Endothelial cell of umbilical vein (primary cell): Measurements from ENCODE around the gene RAG1. TPM values are rescaled to one million over a fixed set of nuclear protein-coding genes. Genes with fewer than 3 reads are reported as not detected.

Experiments used
- BruUV-seq: library from RNA; stranded (reverse); fragments of 400-500 nt; replicated peaks from 2 replicates; lab custom pipeline; 2021; lab: Mats Ljungman, UMichigan
- CTCF ChIA-PET: fragments of 300-600, 350-600 bp; sonication (Branson Sonifier 250); formaldehyde crosslinking; loops from one replicate; lab custom pipeline; 2021; ENCODE audit warnings: antibody characterized with exemption, inconsistent platforms; lab: Charles Lee
- POLR2A ChIA-PET: fragments of 300-600, 350-600 bp; sonication (Branson Sonifier 250); formaldehyde crosslinking; loops from one replicate; lab custom pipeline; 2021; ENCODE audit warnings: antibody characterized with exemption, inconsistent platforms; lab: Charles Lee
- DNase-seq: peaks from one replicate; pipeline ENCODE4 v3.0.0-alpha.2; 2011; ENCODE audit warnings: low read depth, low spot score
- FAIRE-seq: peaks from 2 replicates; lab custom pipeline; 2011; peaks lifted over from hg19 to GRCh38; lab: Jason Lieb, UNC
- H2AFZ ChIP-seq: 2 replicates; pipeline ENCODE4 v1.6.0; 2012; ENCODE audit warnings: low read depth, low read length, control low read depth, inconsistent platforms
- H3K27ac ChIP-seq: 2 replicates; pipeline ENCODE4 v1.5.1; 2011; ENCODE audit warnings: low read depth, mild to moderate bottlenecking, control low read depth, low read length, moderate library complexity; ENCODE audit not compliant: insufficient read depth
- H3K27me3 ChIP-seq, 2 experiments: 2 replicates each; pipeline versions ENCODE4 v1.6.0 to v1.6.1; 2011; ENCODE audit warnings: low read length in 2 of 2, mixed read lengths in 1 of 2; ENCODE audit not compliant: control insufficient read depth in 2 of 2, insufficient read depth in 2 of 2
- H3K36me3 ChIP-seq, 2 experiments: 2 replicates in 1 of 2; 3 replicates in 1 of 2; pipeline ENCODE4 v1.5.1; 2011; ENCODE audit warnings: low read length in 2 of 2, mild to moderate bottlenecking in 1 of 2, moderate library complexity in 1 of 2; ENCODE audit not compliant: control insufficient read depth in 2 of 2, insufficient read depth in 2 of 2; ENCODE audit errors: extremely low read depth in 1 of 2
- H3K4me1 ChIP-seq: 3 replicates; pipeline ENCODE4 v1.5.1; 2011; ENCODE audit warnings: mild to moderate bottlenecking, low read length; ENCODE audit not compliant: control insufficient read depth, insufficient read depth; ENCODE audit errors: extremely low read depth
- H3K4me2 ChIP-seq: 2 replicates; pipeline ENCODE4 v1.6.1; 2011; ENCODE audit warnings: low read length, control low read depth, mixed read lengths; ENCODE audit not compliant: insufficient read depth
- H3K4me3 ChIP-seq, 3 experiments: fragments of 200-600 bp in 1 of 3; sonication (generic), shearing (Covaris generic) in 1 of 3; replicated peaks in 1 of 3; 2 replicates each; pipeline ENCODE4 v1.5.1; 2011 to 2016; ENCODE audit warnings: control low read depth in 3 of 3, low read length in 3 of 3, mild to moderate bottlenecking in 2 of 3, inconsistent platforms in 1 of 3, low read depth in 1 of 3, moderate library complexity in 1 of 3; ENCODE audit not compliant: insufficient read depth in 1 of 3
- H3K79me2 ChIP-seq: 2 replicates; pipeline ENCODE4 v1.6.0; 2012; ENCODE audit warnings: low read length, inconsistent platforms; ENCODE audit not compliant: control insufficient read depth, insufficient read depth
- H3K9ac ChIP-seq: replicated peaks from 2 replicates; pipeline ENCODE3; 2011; ENCODE audit warnings: low read length, control low read depth; ENCODE audit not compliant: insufficient read depth; ENCODE audit errors: extremely low read depth
- H3K9me1 ChIP-seq: replicated peaks from 3 replicates; pipeline ENCODE4 v1.6.0; 2011; ENCODE audit warnings: mild to moderate bottlenecking, low read length; ENCODE audit not compliant: control insufficient read depth, insufficient read depth; ENCODE audit errors: extremely low read depth
- H3K9me3 ChIP-seq: replicated peaks from 2 replicates; pipeline ENCODE4 v1.5.1; 2012; ENCODE audit warnings: low read length, inconsistent platforms; ENCODE audit not compliant: control insufficient read depth, insufficient read depth
- H4K20me1 ChIP-seq: replicated peaks from 2 replicates; pipeline ENCODE3; 2011; ENCODE audit warnings: mild to moderate bottlenecking, low read length; ENCODE audit not compliant: control insufficient read depth, insufficient read depth; ENCODE audit errors: extremely low read depth
- EZH2 ChIP-seq: IDR thresholded peaks from 2 replicates; pipeline ENCODE4 v1.6.1; 2012; ENCODE audit warnings: borderline replicate concordance, low read depth, mild to moderate bottlenecking, moderate library complexity, low read length, inconsistent platforms; ENCODE audit not compliant: severe bottlenecking
- FOS ChIP-seq: IDR thresholded peaks from 2 replicates; pipeline ENCODE4 v1.6.1; 2011; ENCODE audit warnings: mild to moderate bottlenecking, low read length, moderate library complexity, borderline replicate concordance; ENCODE audit not compliant: insufficient read depth
- GATA2 ChIP-seq: IDR thresholded peaks from 2 replicates; pipeline ENCODE4 v1.7.0; 2011; ENCODE audit warnings: low read depth, mild to moderate bottlenecking, moderate library complexity, mixed read lengths, low read length; ENCODE audit not compliant: insufficient read length, insufficient read depth
- JUN ChIP-seq: IDR thresholded peaks from 2 replicates; pipeline ENCODE4 v1.6.1; 2011; ENCODE audit warnings: borderline replicate concordance, low read depth; ENCODE audit not compliant: insufficient read length, insufficient read depth
- MYC ChIP-seq: IDR thresholded peaks from one replicate; pipeline ENCODE4 v1.6.1; 2011; ENCODE audit warnings: mild to moderate bottlenecking, low read depth, low read length
- POLR2A ChIP-seq: IDR thresholded peaks from 2 replicates; pipeline ENCODE4 v1.6.1; 2012; ENCODE audit warnings: low read depth, mild to moderate bottlenecking, control low read depth, low read length
- POLR2AphosphoS5 ChIP-seq: IDR thresholded peaks from 2 replicates; pipeline ENCODE4 v1.6.1; 2012; ENCODE audit warnings: low read depth, mild to moderate bottlenecking, control low read depth, low read length, moderate library complexity; ENCODE audit not compliant: insufficient read depth
- dilution Hi-C: fragments of 300-500 bp; cut with MboI; formaldehyde crosslinking; loops from one replicate; pipeline ENCODE4 v1.15.0; 2019; ENCODE audit warnings: low sequenced_read_pairs; ENCODE audit not compliant: extremely low pct_ligation_motif_present
- intact Hi-C: fragments of 100-400 bp; cut with micrococcal nuclease; formaldehyde crosslinking; loops from one replicate; pipeline ENCODE4 v1.10.0; 2022
- polyA plus RNA-seq, 4 experiments: library from polyadenylated mRNA; depleted of rRNA in 3 of 4; stranded (reverse) in 3 of 4; unstranded in 1 of 4; fragments of >200 nt; gene quantifications; 2 replicates each; pipeline versions ENCODE4 v1.2.1 to v1.2.3, GENCODE V29; 2011 to 2012; ENCODE audit warnings: missing spikeins in 1 of 4
- total RNA-seq: library from RNA; stranded (reverse); gene quantifications from 2 replicates; pipeline ENCODE4 v1.2.3, GENCODE V29; 2021
- TF ChIP-seq, protein P1 (sequence below): IDR thresholded peaks from 2 replicates; pipeline ENCODE4 v1.6.1; 2011; ENCODE audit not compliant: insufficient read depth, insufficient read length
- TF ChIP-seq, protein P2 (sequence below), 2 donors: IDR thresholded peaks; 1 replicate in 1 of 2; 2 replicates in 1 of 2; pipeline ENCODE4 v1.5.1; 2011; ENCODE audit warnings: low read length in 2 of 2, mild to moderate bottlenecking in 2 of 2, moderate library complexity in 2 of 2, control low read depth in 1 of 2, inconsistent platforms in 1 of 2, low read depth in 1 of 2; ENCODE audit not compliant: insufficient read depth in 1 of 2; ENCODE audit errors: extremely low read depth in 1 of 2

RAG1 gene
- total and polyA plus RNA-seq, 2 donors (not counting 3 experiments of a cell fraction or from before 2014, with no cell fraction given), result 0.15 to 1.2 TPM

DNA sequence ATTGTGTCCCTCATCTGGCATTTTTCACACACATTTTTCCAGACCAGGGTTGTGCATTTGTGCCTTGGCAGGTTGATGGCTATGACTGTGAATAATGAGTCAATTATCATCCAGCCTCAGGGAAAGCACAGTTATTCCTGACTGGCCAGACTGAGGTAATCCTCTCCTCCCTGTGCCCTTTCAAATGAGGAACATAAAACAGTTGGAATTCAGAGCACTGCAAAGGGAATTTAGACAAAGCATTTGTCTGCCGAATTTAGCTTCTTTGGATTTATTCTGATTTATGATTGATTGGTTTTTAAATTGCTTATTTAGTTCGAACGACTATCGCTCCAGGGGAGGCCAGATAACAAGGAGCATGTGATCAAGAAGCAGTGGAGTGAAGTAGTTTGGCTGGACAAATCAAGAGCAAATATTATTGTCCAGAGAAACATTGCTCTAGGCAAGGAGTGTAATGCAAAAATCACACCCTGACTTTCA, 61.0 kb downstream of the RAG1 start:
- no peaks in the 10 kb centered on the region for H3K9me1 ChIP-seq
- H3K4me2 ChIP-seq, result no peak overlapping the region
- no peaks in the 10 kb centered on the region for H3K4me1 ChIP-seq
- ChIA-PET POLR2A (no interaction called here), CTCF (interaction anchor here (1.2 to 2.3 kb wide), 3 partner anchors 64 to 118 kb away, joined by 3 to 6 read pairs (median 3); no protein-coding TSS in a partner anchor)
- DNase-seq, result no peak
- H3K27me3 ChIP-seq, result no peaks in the 10 kb centered on the region
- H2AFZ ChIP-seq, result no peak overlapping the region
- intact Hi-C loops, result no loop called here
- dilution Hi-C loops, result no loop called here
- no peak overlapping the region for H3K4me3 ChIP-seq
- H3K9me3 ChIP-seq, result no peaks in the 10 kb centered on the region
- no TSS peak for BruUV-seq
- no peaks in the 10 kb centered on the region for H3K36me3 ChIP-seq
- no peaks in the 10 kb centered on the region for H4K20me1 ChIP-seq
- H3K27ac ChIP-seq, result no peak overlapping the region
- TF ChIP-seq JUN (no peak), FOS (no peak), GATA2 (no peak), MYC (no peak), POLR2AphosphoS5 (no peak), POLR2A (no peak), EZH2 (no peak)
- TF ChIP-seq, protein P1, sequence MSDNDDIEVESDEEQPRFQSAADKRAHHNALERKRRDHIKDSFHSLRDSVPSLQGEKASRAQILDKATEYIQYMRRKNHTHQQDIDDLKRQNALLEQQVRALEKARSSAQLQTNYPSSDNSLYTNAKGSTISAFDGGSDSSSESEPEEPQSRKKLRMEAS, result no peak
- TF ChIP-seq, protein P2, sequence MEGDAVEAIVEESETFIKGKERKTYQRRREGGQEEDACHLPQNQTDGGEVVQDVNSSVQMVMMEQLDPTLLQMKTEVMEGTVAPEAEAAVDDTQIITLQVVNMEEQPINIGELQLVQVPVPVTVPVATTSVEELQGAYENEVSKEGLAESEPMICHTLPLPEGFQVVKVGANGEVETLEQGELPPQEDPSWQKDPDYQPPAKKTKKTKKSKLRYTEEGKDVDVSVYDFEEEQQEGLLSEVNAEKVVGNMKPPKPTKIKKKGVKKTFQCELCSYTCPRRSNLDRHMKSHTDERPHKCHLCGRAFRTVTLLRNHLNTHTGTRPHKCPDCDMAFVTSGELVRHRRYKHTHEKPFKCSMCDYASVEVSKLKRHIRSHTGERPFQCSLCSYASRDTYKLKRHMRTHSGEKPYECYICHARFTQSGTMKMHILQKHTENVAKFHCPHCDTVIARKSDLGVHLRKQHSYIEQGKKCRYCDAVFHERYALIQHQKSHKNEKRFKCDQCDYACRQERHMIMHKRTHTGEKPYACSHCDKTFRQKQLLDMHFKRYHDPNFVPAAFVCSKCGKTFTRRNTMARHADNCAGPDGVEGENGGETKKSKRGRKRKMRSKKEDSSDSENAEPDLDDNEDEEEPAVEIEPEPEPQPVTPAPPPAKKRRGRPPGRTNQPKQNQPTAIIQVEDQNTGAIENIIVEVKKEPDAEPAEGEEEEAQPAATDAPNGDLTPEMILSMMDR (IDR thresholded peaks at IDR 0.05; ENCODE audit: extremely low read depth in 1 of 2, insufficient read depth in 1 of 2, low read depth in 1 of 2, low read length in 2 of 2), result no peak
- no peak for FAIRE-seq
- no peaks in the 10 kb centered on the region for H3K79me2 ChIP-seq
- H3K9ac ChIP-seq, result no peak overlapping the region

Other genes starting within 250 kb of the RAG1 start
- gene TRAF6, start 57.7 kb upstream of the RAG1 start, total RNA-seq, result 13.1 and 14.2 TPM in 2 replicates
- gene TRAF6, start 57.7 kb upstream of the RAG1 start, polyA plus RNA-seq, result 6.0 and 6.6 TPM in 2 replicates
- 19.5 and 19.6 TPM in 2 replicates for gene IFTAP, start 26.5 kb downstream of the RAG1 start, total RNA-seq
- gene IFTAP, start 26.5 kb downstream of the RAG1 start, polyA plus RNA-seq, result 12.9 and 15.8 TPM in 2 replicates
- not detected in 2 replicates for gene RAG2, start 30.2 kb downstream of the RAG1 start, total RNA-seq
- gene RAG2, start 30.2 kb downstream of the RAG1 start, polyA plus RNA-seq, result not detected in 2 replicates